GM12878 (cell line): Measurements from ENCODE around the gene DUOX1. TPM values are rescaled to one million over a fixed set of nuclear protein-coding genes. Genes with fewer than 3 reads are reported as not detected.

ENCODE experiments used
- ATAC-seq: fragments of 200-7000 bp; cut with Tn5 transposase; 3 replicates; pipeline ENCODE4 v1.9.1; 2020; ENCODE audit warnings: mild to moderate bottlenecking, moderate library complexity
- BruUV-seq: library from RNA; stranded (reverse); fragments of 400-500 nt; replicated peaks from 2 replicates; lab custom pipeline; 2021; lab: Mats Ljungman, UMichigan
- CTCF ChIA-PET: fragments of 300-600 bp; sonication (Branson Sonifier 250); formaldehyde crosslinking; extraction: SDS; loops from one replicate; lab custom pipeline; 2021; ENCODE audit warnings: inconsistent platforms; lab: Yijun Ruan, JAX
- POLR2A ChIA-PET: fragments of 350-600 bp; formaldehyde crosslinking; extraction: SDS; loops from one replicate; lab custom pipeline; 2021; ENCODE audit warnings: inconsistent platforms; lab: Charles Lee
- RAD21 ChIA-PET: fragments of 300-600 bp; sonication (Branson Sonifier 250); formaldehyde crosslinking; loops from one replicate; lab custom pipeline; 2023; ENCODE audit warnings: antibody characterized with exemption; ENCODE audit not compliant: unreplicated experiment; lab: Charles Lee
- SMC1A ChIA-PET: fragments of 300-600 bp; sonication (Branson Sonifier 250); formaldehyde crosslinking; loops from one replicate; lab custom pipeline; 2023; ENCODE audit not compliant: unreplicated experiment, uncharacterized antibody; lab: Charles Lee
- DNase-seq: peaks from one replicate; pipeline ENCODE4 v3.0.0-alpha.2; 2011; ENCODE audit warnings: low read depth, low spot score
- FAIRE-seq: peaks from 3 replicates; lab custom pipeline; 2011; peaks lifted over from hg19 to GRCh38; lab: Jason Lieb, UNC
- H2AFZ ChIP-seq: 2 replicates; pipeline ENCODE4 v1.6.0; 2011; ENCODE audit warnings: low read depth, low read length, control low read depth; ENCODE audit not compliant: control insufficient read depth
- H3K27ac ChIP-seq: 2 replicates; pipeline ENCODE4 v1.5.1; 2011; ENCODE audit warnings: control low read depth; ENCODE audit not compliant: control insufficient read depth, insufficient read depth
- H3K27me3 ChIP-seq, 2 experiments: replicated peaks in 1 of 2; 2 replicates each; pipeline versions ENCODE4 v1.6.0 to v1.6.1; 2011; ENCODE audit warnings: low read length in 1 of 2; ENCODE audit not compliant: control insufficient read depth in 2 of 2, insufficient read depth in 2 of 2
- H3K36me3 ChIP-seq, 2 experiments: 2 replicates each; pipeline ENCODE4 v1.5.1; 2011; ENCODE audit warnings: low read length in 1 of 2; ENCODE audit not compliant: control insufficient read depth in 2 of 2, insufficient read depth in 2 of 2
- H3K4me1 ChIP-seq: 2 replicates; pipeline ENCODE4 v1.6.1; 2011; ENCODE audit warnings: mild to moderate bottlenecking, low read length, moderate library complexity, mixed read lengths; ENCODE audit not compliant: control insufficient read depth, insufficient read depth
- H3K4me2 ChIP-seq: 2 replicates; pipeline ENCODE4 v1.6.0; 2011; ENCODE audit warnings: control low read depth; ENCODE audit not compliant: control insufficient read depth, insufficient read depth
- H3K4me3 ChIP-seq: fragments of 200-600 bp; sonication (generic); 2 replicates; pipeline ENCODE4 v1.5.1; 2016
- H3K79me2 ChIP-seq: 2 replicates; pipeline ENCODE4 v1.6.0; 2011; ENCODE audit warnings: low read length; ENCODE audit not compliant: control insufficient read depth, insufficient read depth
- H3K9ac ChIP-seq: 2 replicates; pipeline ENCODE4 v1.8.0; 2011; ENCODE audit warnings: low read length, control low read depth, mixed read lengths; ENCODE audit not compliant: control insufficient read depth, insufficient read depth
- H3K9me3 ChIP-seq: replicated peaks from 3 replicates; pipeline ENCODE4 v1.5.1; 2011; ENCODE audit warnings: mild to moderate bottlenecking, low read length; ENCODE audit not compliant: control insufficient read depth, insufficient read depth
- H4K20me1 ChIP-seq: 2 replicates; pipeline ENCODE4 v1.6.0; 2011; ENCODE audit not compliant: control insufficient read depth, insufficient read depth
- BACH1 ChIP-seq: fragments of 450-650 bp; IDR thresholded peaks from 2 replicates; pipeline ENCODE4 v1.6.1; 2017; ENCODE audit warnings: mild to moderate bottlenecking, borderline replicate concordance
- CREB1 ChIP-seq: IDR thresholded peaks from 2 replicates; pipeline ENCODE4 v1.6.1; 2012; ENCODE audit warnings: low read depth, mild to moderate bottlenecking, inconsistent platforms
- IRF3 ChIP-seq: fragments of 450-650 bp; IDR thresholded peaks from 2 replicates; pipeline ENCODE4 v1.6.1; 2014; ENCODE audit warnings: mild to moderate bottlenecking
- MLLT1 ChIP-seq: fragments of 450-650 bp; IDR thresholded peaks from 2 replicates; pipeline ENCODE4 v1.6.1; 2016; ENCODE audit warnings: mild to moderate bottlenecking
- MTA2 ChIP-seq: fragments of 450-650 bp; IDR thresholded peaks from 2 replicates; pipeline ENCODE4 v1.6.1; 2016; ENCODE audit warnings: low read depth, mild to moderate bottlenecking, moderate library complexity
- SMAD1 ChIP-seq: fragments of 450-650 bp; IDR thresholded peaks from 2 replicates; pipeline ENCODE4 v1.6.1; 2018; ENCODE audit warnings: mild to moderate bottlenecking, low read depth; ENCODE audit not compliant: partially characterized antibody
- SP1 ChIP-seq: IDR thresholded peaks from one replicate; pipeline ENCODE4 v1.6.1; 2011; ENCODE audit warnings: low read depth, low read length
- SRF ChIP-seq, 2 experiments: IDR thresholded peaks; 2 replicates each; pipeline ENCODE4 v1.6.1; 2011; ENCODE audit warnings: low read depth in 2 of 2, low read length in 2 of 2, mild to moderate bottlenecking in 1 of 2, moderate library complexity in 1 of 2
- ZBED1 ChIP-seq: IDR thresholded peaks from 2 replicates; pipeline ENCODE4 v1.6.1; 2016; ENCODE audit warnings: borderline replicate concordance
- WGBS: methylation state at CpG from one replicate; pipeline ENCODE4 v1.1.6; 2016; ENCODE audit warnings: low lambda C conversion rate; ENCODE audit not compliant: insufficient replicate concordance, insufficient coverage; ENCODE audit errors: missing lambda C conversion rate; 5-methylcytosine and 5-hydroxymethylcytosine counted together
- in situ Hi-C: fragments of 300-500 bp; cut with MboI; formaldehyde crosslinking; loops from 9 replicates; pipeline ENCODE4 v1.14.3; 2018; ENCODE audit warnings: mixed read lengths
- intact Hi-C: fragments of 100-400 bp; cut with micrococcal nuclease; formaldehyde crosslinking; loops from one replicate; pipeline ENCODE4 v1.14.2; 2022; ENCODE audit not compliant: unreplicated experiment
- polyA plus RNA-seq, 11 experiments: library from polyadenylated mRNA; depleted of rRNA in 4 of 11; unstranded in 6 of 11; stranded (reverse) in 5 of 11; fragments of >200 nt; fragmentation: Nextera tagmentation in 4 of 11; fragmentation: Illumina TruSeq in 1 of 11; extraction: Ambion mirVana in 4 of 11; extraction: Trizol in 1 of 11; gene quantifications; 1 replicate in 1 of 11; 2 replicates in 10 of 11; pipeline versions ENCODE4 v1.2.1 to v1.2.3, GENCODE V29; 2011 to 2016; ENCODE audit warnings: inconsistent platforms in 2 of 11, missing spikeins in 2 of 11, low read depth in 1 of 11
- total RNA-seq, 4 experiments: library from RNA; depleted of rRNA in 3 of 4; stranded (reverse); fragments of >200 nt in 3 of 4; fragmentation: Illumina TruSeq in 1 of 4; extraction: Trizol in 1 of 4; gene quantifications; 2 replicates each; pipeline versions ENCODE4 v1.2.1 to v1.2.3, GENCODE V29; 2013 to 2021
- TF ChIP-seq, protein P1 (sequence below): fragments of 450-650 bp; IDR thresholded peaks from 2 replicates; pipeline ENCODE4 v1.6.1; 2018; ENCODE audit warnings: borderline replicate concordance, mild to moderate bottlenecking; ENCODE audit not compliant: partially characterized antibody
- TF ChIP-seq, protein P2 (sequence below): fragments of 150-350 bp; IDR thresholded peaks from 2 replicates; pipeline ENCODE4 v1.6.1; 2014; ENCODE audit warnings: mild to moderate bottlenecking, low read depth, low read length

DUOX1 gene
- total and polyA plus RNA-seq, 10 of the 15 experiments (the other 5 are each of a cell fraction or from before 2014, with no cell fraction given) = 0.02 to 2.1 (median 0.26) TPM; not detected in 3

DNA sequence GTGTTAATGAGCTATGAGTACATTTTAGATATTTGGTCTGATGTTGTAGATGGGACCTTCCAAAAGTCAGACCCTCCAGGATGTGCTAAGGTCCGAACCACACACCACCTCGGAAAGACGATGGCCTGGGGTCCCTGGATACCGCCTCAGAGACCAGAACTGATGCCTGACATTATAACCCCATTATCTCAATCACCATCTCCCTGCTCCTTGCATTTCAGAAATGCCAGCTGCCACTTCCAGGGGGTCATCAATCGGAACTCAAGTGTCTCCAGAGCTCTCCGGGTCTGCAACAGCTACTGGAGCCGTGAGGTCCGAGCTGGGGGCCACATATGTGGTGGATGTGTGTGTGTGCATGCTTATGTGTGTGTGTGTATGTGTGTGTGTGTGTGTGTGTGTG, 7.9 kb downstream of the DUOX1 start (continued):
- TF ChIP-seq, protein P1, sequence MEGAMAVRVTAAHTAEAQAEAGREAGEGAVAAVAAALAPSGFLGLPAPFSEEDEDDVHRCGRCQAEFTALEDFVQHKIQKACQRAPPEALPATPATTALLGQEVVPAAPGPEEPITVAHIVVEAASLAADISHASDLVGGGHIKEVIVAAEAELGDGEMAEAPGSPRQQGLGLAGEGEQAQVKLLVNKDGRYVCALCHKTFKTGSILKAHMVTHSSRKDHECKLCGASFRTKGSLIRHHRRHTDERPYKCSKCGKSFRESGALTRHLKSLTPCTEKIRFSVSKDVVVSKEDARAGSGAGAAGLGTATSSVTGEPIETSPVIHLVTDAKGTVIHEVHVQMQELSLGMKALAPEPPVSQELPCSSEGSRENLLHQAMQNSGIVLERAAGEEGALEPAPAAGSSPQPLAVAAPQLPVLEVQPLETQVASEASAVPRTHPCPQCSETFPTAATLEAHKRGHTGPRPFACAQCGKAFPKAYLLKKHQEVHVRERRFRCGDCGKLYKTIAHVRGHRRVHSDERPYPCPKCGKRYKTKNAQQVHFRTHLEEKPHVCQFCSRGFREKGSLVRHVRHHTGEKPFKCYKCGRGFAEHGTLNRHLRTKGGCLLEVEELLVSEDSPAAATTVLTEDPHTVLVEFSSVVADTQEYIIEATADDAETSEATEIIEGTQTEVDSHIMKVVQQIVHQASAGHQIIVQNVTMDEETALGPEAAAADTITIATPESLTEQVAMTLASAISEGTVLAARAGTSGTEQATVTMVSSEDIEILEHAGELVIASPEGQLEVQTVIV = no peak

DNA sequence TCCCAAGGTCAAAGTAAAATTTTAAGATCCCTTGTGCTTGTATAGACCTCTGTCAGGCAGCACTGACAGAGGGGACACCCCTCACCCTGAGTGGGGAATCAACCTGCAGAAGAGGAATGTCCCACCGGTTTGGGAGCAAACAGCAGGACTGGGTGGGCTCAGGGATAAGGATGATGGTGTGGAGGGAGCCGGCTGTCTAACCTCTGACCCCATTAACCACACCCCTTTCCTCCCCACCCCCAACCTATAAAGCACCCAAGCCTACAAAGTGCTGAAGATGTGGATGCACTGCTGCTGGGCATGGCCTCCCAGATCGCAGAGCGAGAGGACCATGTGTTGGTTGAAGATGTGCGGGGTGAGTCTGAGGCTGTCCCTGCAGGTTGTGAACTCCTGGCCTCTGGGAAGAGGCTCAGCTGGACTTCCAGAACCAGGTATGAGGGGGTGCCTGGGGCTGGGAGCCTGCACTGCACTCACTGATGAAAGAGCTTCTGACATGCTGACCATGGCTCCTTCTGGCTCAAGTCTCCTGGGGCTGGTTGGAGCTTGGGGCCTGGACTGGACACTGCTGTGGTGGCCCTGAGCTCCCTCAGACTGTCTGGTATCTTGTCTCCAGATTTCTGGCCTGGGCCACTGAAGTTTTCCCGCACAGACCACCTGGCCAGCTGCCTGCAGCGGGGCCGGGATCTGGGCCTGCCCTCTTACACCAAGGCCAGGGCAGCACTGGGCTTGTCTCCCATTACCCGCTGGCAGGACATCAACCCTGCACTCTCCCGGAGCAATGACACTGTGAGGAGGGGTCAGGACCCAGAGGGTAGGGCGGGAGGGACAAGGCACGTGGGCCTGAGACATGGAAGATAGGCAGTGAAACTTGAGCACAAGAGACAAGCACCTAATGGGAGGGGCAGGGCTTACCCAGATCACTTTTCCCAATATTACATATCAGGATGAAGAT, 9.3 kb downstream of the DUOX1 start:
- 57% methylated on average over 12 of the region's 12 CpGs for WGBS
- TF ChIP-seq SRF (IDR thresholded peaks at IDR 0.05; ENCODE audit: low read depth in 2 of 2, low read length in 2 of 2) (no peak), IRF3 (no peak), SP1 (no peak), BACH1 (no peak), SMAD1 (no peak), CREB1 (no peak), MLLT1 (no peak), MTA2 (no peak), ZBED1 (no peak)
- TF ChIP-seq, protein P2, sequence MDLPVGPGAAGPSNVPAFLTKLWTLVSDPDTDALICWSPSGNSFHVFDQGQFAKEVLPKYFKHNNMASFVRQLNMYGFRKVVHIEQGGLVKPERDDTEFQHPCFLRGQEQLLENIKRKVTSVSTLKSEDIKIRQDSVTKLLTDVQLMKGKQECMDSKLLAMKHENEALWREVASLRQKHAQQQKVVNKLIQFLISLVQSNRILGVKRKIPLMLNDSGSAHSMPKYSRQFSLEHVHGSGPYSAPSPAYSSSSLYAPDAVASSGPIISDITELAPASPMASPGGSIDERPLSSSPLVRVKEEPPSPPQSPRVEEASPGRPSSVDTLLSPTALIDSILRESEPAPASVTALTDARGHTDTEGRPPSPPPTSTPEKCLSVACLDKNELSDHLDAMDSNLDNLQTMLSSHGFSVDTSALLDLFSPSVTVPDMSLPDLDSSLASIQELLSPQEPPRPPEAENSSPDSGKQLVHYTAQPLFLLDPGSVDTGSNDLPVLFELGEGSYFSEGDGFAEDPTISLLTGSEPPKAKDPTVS = no peak
- Histone ChIP-seq H3K4me3 (no peak overlapping the region), H3K79me2 (no peaks in the 10 kb centered on the region), H3K9ac (no peak overlapping the region), H3K27me3 (peaks cover 0 to 4% of the 10 kb centered on the region in 2 experiments; a peak in 2 of 4 replicates), H3K9me3 (no peaks in the 10 kb centered on the region), H3K4me1 (no peaks in the 10 kb centered on the region), H4K20me1 (no peaks in the 10 kb centered on the region), H3K4me2 (no peak overlapping the region), H3K27ac (no peak overlapping the region), H3K36me3 (no peaks in the 10 kb centered on the region), H2AFZ (no peak overlapping the region)
- in situ Hi-C loops = no loop called here
- intact Hi-C loops = no loop called here
- no peak for DNase-seq
- SMC1A ChIA-PET = no interaction called here
- no TSS peak for BruUV-seq
- RAD21 ChIA-PET = no interaction called here
- CTCF ChIA-PET = interaction anchor here (0.7 to 1.9 kb wide), 4 partner anchors 15 to 1171 kb away, joined by 3 to 6 read pairs (median 3); no protein-coding TSS in a partner anchor
- ATAC-seq = no peak
- no peak for FAIRE-seq
- POLR2A ChIA-PET = no interaction called here
